ENCODE measurements around the gene CNBD2.
"Not testable (repeated sequence)": the region's sequence is repeated elsewhere in the genome, so short reads cannot be mapped to it uniquely, and the experiment has no call there.

Gene CNBD2

DNA sequence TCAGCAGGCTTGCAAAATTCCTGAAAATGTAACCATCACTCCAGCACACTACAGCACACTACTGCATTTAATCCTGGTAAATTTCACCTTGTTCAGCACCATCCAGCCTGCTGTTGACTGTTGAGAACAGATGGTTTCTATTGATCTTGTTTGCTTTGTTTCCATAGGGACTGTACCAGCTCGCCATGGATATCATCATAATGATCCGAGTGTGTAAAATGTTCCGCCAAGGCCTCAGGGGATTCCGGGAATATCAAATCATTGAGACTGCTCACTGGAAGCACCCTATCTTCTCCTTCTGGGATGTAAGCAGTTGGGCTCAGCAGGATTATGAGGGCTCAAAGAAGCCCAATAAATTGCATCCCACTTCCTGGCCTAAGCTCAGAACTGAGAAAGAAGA is 4.1 kb downstream of the CNBD2 start:
- no peak for DNase-seq

DNA sequence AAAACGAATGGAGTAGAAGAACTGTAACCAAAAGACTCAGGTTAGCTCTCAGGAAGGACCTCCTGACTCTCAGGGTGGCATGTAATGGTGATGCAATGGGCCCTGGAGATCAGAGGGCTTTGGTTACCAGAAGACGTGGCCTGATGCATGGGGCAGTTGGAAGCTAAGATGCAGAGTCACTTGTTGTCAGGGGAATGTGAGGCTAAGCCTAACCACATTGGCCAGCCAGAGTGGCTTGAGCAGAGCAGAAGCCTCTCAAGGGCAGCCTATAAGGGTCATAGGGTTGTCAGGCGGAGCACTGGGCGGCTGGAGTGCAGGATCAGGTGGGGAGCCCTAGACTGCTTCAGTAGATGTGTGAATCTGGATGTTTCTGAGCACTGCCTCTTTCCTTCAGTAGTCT is 5.9 kb downstream of the CNBD2 start:
- DNase-seq = no peak

DNA sequence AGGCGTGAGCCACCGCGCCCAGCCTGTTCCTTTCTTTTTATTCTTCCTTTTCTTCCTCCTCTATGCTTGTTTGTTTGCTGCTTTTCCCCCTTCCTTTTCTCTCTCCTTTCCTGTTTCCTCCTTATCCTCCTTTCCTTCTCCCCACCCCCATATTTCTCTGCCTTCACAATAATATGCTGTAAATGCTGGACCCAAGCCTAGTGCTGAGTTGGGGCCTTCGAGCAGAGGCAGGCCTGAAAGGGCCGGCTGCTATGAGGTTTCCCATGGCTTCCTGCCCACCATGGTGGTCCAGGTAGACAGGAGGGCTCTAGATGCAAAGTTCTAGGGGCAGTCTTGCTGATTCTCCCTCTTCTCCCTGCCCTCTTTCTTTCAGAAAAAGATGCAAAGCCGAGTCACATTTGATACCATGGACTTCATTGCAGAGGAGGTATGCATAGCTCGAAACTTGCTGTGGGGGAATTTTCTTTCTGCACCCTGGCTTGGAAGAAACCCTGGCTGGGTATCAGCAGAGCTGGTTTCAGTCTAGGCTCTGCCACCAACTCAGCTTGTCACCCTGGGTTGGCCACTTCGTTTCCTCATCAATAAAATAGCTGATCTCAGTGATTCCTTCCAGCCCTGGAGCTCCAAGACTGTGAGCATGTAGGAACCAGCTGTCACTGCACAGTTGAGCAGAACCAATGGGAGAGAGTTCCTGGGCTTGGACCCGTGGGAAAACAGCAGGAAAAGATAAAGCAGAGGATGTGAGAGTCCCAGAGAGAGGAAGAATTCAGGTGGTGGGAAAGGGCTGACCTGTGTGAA is 7.4 kb downstream of the CNBD2 start:
- no peak for DNase-seq

DNA sequence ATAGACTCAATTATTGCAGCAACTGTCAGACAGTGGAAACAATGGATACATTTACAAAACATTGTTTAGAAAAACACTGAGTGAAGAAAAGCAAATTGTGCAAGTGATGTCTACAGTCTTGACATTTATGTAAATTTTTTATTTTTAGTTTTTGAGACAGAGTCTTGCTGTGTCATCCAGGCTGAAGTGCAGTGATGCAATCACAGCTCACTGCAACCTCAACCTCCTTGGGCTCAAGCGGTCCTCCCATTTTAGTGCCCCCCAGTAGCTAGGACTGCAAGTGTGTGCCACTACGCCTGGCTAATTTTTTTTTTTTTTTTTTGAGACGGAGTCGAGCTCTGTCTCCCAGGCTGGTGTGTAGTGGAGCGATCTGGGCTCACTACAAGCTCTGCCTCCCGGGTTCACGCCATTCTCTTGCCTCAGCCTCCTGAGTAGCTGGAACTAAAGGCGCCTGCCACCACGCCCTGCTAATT is 9.7 kb downstream of the CNBD2 start:
- DNase-seq = no peak

DNA sequence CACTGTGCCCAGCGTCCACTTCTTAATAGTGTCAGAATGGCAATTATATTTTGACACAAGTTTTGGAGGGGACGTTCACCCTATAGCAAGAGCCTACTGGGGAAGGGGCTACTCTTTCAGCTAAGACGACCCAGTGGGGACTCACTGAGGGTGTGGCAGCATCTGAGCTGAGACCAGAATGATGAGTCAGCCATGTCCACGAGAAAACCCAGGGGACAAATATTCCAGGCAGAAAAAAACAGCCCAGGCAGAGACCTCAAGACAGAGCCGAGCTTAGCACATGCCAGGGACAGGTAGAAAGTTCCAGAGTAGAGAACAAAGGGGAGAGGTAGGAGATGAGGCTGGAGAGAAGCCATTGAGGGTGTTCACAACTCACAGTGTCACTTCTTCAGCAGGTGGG is 11.2 kb downstream of the CNBD2 start:
- no peak for DNase-seq

DNA sequence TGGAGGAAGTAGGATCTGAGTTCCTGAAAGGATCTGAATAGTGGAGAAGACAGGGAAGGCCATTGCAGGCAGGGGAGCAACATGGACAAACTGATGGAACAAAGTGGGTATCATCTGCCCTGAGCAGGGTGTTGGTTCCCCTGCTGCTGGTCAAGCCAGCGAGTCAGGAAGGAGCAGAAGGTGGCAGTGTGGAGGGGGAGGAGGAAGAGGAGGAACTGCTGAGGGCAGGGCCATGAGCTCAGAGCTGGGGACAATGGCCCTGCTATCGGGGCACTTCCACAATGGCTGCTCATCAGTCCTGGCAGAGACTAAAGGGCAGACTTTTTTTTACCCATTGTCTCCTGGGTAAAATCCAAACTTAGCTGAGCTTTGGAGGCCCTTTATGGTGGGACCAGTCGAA is 13.6 kb downstream of the CNBD2 start:
- DNase-seq = no peak

DNA sequence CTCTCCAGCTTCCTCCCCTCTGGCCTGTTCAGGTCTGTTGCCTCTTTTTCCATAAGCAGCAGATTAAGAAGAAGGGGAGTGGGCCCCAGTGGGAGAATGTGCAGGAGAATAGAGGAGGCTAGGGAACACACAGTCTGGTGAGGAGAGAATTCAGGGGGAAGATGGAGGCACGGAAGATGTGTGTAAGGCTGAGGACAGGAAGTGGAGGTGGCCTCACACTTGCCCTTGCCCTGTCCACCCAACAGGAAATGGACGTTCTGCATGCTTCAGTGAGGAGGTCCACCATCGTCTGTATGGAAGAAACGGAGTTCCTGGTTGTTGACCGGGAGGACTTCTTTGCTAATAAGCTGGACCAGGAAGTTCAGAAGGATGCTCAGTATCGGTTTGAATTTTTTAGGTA is 16.0 kb downstream of the CNBD2 start:
- no peak for DNase-seq

DNA sequence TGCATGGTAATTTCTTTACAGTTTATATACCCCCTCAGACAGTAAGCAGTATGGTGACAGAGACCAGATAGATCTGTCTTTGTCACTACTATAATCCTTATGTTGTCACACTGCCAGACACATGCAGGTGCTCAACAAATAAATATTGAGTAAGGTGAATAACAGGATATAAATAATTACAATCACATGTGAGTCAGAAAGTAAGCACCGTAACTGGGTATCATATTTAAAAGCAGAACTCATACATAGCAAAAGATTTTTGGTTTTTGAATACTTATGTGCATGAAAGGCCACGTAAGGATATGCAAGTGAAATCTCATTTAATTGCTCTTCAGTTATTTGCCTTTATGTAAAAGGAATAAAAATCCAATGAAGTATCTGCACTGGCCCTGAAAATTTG is 17.4 kb downstream of the CNBD2 start:
- no peak for DNase-seq

DNA sequence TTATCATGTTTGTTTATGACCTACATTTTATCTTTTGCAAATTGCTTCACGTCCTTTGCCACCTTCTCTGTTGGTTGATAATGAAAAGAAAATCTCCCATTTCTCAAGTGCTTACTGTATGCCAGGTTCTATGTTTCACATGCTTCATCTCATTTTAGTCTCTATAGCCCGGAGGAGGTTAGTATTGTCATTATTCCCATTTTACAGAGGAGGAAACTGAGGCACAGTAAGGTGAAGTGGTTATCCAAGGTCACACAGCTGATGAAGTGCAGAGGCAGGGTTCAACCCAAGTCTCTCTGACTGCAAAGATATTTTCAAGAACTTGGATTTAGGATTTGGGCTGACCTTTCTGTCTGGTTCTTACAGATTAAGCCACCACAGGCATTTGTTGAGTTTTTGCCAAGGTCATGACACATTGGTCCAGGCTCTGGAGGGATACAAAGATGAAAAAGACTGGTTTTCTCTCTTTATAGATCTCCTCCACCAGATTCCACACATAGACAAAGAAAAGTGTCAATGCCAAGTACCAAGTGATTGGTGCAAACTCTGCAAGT is 20.6 kb downstream of the CNBD2 start:
- DNase-seq = no peak

DNA sequence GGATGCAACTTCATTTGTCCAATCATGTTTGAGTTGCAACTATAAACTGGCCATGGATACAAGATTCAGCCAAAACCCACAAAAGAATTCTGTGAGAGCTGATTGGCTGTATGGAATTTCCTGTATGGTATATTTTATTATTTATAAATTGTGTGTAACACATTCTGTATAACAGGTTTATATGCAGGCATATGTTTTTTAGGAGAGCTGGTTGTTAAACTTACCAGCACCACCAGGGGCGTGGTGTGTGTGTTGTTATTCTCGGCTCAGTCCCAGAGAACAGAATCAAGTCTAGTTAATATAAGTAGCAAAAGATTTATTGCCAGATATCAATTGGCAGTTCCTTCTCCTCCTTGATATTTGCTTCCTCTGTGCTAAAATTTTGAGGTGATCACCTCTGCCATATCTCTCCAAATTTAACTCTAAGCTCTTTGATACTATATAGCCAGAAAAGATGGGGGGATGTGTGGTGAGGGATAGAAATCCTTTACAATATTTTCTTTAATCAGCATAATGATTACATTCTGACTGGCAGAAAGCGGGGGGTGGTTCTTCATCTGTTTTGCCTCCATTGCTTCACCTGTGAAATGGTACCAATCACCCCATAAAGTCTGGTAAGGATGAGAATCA is 22.9 kb downstream of the CNBD2 start:
- peak; percentile 4 for DNase-seq

DNA sequence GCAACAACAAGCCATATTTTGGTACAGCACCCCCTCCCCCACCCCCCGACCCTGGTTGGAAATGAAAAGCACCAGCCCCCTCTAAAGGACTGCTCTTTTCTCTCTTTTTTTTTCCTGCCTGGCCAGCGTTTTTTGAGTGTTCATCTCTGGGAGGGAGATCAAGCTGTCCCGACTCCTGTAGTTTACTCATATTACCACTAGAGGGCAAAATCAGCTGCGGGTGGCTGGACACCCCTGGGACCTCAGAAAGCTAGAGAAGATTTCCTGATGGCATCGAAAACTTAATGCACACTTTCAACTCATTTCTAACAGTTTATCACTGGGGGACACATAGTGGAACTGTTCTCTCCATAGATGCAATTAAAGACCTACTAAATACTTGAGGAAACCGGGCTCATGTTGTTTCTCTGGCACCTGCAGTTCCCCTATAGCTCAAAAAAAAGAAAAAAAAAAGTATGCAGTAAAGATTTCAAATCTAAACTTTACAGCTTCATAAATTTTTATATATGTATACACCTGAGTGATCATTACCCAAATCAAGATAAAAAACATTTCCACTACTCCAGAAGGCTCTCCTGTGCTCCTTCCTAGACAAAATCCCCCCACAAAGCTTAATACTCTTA is 24.4 kb downstream of the CNBD2 start:
- peak; percentile 59 for DNase-seq

DNA sequence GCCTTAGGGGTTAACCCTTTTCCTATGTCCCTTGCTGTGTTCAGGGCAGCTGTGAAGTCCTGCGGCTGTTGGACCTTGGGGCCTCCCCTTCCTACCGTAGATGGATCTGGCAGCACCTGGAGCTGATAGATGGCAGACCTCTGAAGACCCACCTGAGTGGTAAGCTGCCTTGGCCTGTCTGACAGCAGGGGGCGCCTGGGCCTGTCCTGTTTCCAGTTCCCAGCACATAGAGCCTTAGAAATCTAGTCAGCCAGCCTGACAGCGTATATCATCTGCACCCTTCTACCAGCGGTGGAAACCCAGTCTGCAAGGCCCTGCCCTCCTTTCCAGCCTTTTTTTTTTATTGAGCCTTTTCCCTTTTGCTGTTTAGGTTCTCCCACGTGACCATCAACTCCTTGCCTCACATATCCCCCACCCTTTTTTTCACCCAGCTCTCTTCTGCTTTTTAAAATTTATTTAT is 26.6 kb downstream of the CNBD2 start:
- peak; percentile 52 for DNase-seq

DNA sequence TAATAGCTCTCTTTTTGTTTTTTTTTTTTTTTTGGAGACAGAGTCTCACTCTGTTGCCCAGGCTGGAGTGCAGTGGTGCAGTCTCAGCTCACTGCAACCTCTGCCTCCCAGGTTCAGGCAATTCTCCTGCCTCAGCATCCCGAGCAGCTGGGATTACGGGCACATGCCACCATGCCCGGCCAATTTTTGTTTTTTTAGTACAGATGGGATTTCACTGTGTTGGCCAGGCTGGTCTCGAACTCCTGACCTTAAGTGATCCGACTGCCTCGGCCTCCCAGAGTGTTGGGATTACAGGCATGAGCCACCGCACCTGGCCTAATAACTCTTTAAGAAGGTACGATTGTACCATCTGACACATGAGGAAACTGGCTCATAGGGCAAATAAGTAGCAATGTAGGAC is 28.1 kb downstream of the CNBD2 start:
- DNase-seq = not testable (repeated sequence)

DNA sequence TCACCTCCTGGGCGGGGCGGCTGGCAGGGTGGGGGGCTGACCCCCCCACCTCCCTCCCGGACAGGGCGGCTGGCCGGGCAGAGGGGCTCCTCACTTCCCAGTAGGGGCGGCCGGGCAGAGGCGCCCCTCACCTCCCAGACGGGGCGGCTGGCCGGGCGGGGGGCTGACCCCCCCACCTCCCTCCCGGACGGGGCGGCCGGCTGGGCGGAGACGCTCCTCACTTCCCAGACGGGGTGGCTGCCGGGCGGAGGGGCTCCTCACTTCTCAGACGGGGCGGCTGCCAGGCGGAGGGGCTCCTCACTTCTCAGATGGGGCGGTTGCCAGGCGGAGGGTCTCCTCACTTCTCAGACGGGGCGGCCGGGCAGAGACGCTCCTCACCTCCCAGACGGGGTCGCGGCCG is 32.9 kb downstream of the CNBD2 start:
- DNase-seq = not testable (repeated sequence)

DNA sequence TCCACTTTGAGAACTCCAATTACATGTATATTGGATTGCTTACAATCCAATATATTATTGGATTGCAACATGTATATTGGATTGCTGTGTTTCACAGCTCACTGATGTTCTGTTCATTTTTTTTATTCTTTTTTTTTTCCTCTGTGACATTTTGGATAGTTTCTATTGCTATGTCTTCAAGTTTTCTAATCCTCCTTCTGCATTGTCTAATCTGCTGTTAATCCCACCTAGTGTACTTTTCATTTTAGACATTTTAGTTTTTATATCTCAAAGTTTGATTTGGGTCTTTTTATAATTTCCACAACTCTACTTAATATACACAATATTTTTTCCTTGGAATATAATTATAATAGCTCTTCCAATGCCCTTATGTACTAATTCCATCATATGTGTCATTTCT is 34.5 kb downstream of the CNBD2 start:
- DNase-seq = no peak

DNA sequence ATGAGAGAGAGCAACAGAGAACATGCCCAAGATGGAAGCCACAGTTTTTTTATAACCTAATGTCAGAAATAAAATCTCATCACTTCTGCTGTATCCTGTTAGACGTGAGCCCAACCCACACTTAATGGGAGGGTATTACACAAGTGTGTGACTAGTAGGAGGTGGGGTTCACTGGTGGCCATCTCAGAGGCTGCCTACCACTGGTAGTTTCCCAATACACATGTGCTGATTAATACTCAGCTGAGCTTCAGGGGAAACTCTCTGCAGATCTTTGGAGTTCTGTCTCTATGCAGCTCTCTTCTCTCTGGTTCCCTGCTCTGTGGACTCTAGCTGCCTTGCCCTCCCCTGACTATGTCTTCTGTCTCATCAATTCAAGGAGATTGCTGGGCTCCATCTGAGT is 35.7 kb downstream of the CNBD2 start:
- no peak for DNase-seq

DNA sequence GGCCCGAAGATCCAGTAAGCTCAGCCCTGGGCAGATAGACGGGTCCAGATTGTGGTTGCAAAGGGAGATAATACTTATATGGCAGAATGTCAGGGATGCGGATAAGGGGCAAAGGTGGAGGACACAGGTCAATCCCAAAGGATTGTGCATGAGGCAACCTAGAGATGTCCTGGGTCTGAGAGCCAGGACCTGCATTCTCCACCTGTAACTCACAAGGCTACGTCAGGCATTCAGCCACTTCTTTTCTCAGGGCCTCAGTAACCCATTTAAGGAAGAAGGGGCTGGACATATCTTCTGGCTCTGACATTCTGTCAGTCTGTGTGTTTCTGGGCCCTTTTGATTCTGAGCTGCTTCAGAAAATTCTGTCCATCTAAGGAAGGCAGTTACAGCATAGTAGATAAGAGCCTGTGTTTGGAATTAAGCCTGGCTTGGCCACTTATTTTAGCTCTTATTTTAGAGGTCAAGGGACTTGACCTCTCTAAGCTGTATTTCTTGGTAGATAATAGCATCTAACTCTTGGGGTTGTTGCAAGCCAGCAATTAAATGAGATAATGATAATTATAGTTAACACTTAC is 40.2 kb downstream of the CNBD2 start:
- no peak for DNase-seq

DNA sequence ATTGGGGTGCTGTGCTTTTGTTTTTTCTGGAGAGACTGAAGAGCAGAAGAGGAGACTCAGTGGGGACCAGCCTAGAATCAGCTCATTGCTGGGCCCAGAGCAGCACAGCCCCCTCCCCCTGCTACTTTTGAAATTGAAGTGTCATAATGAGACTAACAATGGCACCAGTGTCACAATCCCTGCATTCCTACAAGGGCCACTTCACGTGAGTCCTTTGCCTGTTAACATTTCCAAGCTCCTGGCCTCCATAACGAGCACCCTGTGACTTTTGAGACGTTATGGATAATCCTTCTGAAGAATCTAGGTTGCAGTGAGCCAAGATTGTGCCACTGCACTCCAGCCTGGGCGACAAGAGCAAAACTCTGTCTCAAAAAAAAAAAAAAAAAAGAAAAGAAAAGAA is 41.7 kb downstream of the CNBD2 start:
- no peak for DNase-seq

DNA sequence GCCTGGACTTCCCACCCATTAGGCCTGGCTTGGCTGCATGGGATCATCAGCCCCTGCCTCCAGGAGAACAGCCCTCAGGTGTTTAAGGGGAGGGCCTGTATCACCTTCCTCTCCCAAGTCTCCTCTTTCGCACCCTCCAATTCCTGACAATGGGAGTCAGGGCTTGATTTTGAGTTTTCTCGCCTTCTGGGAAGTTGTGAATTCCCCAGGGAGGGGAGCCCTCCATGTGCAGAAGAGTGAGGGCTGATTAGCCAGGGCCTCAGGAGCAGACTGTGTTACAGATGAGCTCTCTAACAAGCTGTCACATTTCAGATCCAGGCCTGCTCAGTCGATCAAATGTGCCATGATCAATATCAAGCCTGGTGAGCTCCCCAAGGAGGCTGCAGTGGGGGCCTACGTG is 42.4 kb downstream of the CNBD2 start:
- no peak for DNase-seq

DNA sequence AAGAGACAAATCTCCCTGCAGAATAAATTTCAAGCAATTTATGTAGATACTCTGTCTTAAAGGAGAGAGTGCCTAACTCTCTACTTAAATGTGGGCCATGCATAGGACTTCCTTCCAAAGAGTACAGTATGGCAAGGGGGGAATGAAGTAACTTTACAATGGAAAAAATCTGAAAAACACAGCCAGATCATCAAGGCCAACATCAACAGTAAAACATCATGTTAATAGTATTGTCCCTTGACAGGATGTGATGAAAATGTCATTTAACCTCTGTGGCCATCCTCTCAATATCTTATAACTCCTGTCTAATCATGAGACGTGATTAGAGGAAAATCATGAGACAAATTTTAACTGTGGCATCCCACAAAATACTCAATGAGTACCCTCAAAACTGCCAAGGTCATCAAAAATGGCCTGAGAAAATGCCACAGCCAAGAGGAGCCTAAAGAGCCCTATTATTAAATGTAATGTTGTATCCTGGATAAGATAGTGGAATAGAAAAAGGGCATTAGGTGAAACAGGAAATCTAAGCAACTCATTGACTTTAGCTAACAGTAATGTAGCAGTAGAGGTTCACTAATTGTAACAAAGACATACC is 47.5 kb downstream of the CNBD2 start:
- no peak for DNase-seq

DNA sequence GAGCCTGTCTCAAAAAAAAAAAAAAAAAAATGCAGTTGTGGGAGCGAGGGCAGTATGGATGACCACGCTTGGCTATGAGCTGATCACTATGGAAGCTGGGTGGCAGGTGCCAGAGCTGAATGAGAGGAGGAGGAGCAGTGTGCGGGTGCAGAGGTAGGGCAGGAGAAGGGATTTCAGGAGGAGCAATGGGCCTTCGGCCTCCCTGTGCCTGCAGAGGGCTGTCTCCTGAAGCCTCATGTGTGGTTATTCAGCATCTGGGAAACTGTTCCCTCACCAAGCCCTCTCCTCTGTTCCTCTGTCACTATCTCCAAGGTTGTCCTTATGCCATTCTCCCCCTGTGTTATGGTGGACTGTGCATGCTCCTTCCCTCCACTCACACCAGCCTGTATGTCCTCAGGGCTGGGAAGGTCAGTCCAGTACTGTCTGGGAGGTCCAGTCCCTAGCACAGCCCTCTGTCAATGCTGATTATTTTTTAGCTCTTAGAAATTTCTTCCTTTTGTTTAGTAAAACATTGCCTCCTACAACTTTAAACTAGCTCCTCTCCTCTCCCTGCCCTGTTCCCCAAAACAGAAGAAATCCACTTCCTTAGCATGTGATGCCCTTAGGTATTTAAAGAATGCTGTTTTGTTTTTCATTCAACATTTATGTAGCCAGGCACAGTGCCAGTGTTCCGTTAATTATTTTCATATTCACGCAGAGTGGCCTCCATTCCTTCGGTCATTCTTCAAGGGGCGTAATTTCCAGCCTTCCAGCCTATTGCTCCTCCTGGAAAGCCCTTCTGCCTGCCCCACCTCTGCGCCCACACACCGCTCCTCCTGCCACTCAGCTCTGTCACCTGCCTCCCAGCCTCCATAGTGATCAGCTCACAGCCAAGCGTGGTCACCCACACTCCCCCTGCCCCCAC is 48.9 kb downstream of the CNBD2 start:
- peak; percentile 36 for DNase-seq

Data from right kidney (tissue), 1 donor.